ENCODE measurements around the gene C1QL4.
A peak's percentile ranks its signal among the peaks of the same experiment; 100 is the strongest.
"Not testable (repeated sequence)": the region's sequence is repeated elsewhere in the genome, so short reads cannot be mapped to it uniquely, and the experiment has no call there.

The C1QL4 gene

GRCh38 chr12:49336645-49337584, at the start of gene C1QL4:
C1QL4 (minus strand) TSS chr12:49337188; CDS start chr12:49336477, 711 bp downstream.
- DNase-seq: peak; percentile 54

- not testable (repeated sequence) for DNase-seq
Observed at GRCh38 chr12:49380184-49380583, 43.2 kb upstream of the C1QL4 start.

GRCh38 chr12:49377386-49377785, 40.4 kb upstream of the C1QL4 start:
- no peak for DNase-seq

- no peak for DNase-seq
Observed at GRCh38 chr12:49375406-49375805, 38.4 kb upstream of the C1QL4 start.

GRCh38 chr12:49370539-49370938, 33.6 kb upstream of the C1QL4 start:
- DNase-seq: no peak

GRCh38 chr12:49369411-49370145, 32.6 kb upstream of the C1QL4 start:
- no peak for DNase-seq

GRCh38 chr12:49368240-49368600, 31.2 kb upstream of the C1QL4 start:
- DNase-seq: no peak

GRCh38 chr12:49367381-49368239, 30.6 kb upstream of the C1QL4 start, which contains the start of gene SPATS2:
SPATS2 (plus strand) TSS chr12:49367462; CDS start chr12:49461013, 93,551 bp downstream.
- DNase-seq: no peak

GRCh38 chr12:49366652-49367380, 29.8 kb upstream of the C1QL4 start:
- peak; percentile 90 for DNase-seq

- DNase-seq: no peak
Observed at GRCh38 chr12:49366096-49366651, 29.2 kb upstream of the C1QL4 start.

GRCh38 chr12:49365542-49365941, 28.6 kb upstream of the C1QL4 start:
- no peak for DNase-seq

- no peak for DNase-seq
Observed at GRCh38 chr12:49364989-49365388, 28.0 kb upstream of the C1QL4 start.

- DNase-seq: no peak
Observed at GRCh38 chr12:49362077-49362476, 25.1 kb upstream of the C1QL4 start.

- no peak for DNase-seq
Observed at GRCh38 chr12:49359671-49360070, 22.7 kb upstream of the C1QL4 start.

- DNase-seq: peak; percentile 28
Observed at GRCh38 chr12:49358483-49359141, 21.6 kb upstream of the C1QL4 start.

- no peak for DNase-seq
Observed at GRCh38 chr12:49357103-49357678, 20.2 kb upstream of the C1QL4 start.

- DNase-seq: no peak
Observed at GRCh38 chr12:49355913-49356312, 18.9 kb upstream of the C1QL4 start.

GRCh38 chr12:49352351-49352750, 15.4 kb upstream of the C1QL4 start:
- no peak for DNase-seq

- no peak for DNase-seq
Observed at GRCh38 chr12:49349266-49349665, 12.3 kb upstream of the C1QL4 start.

- no peak for DNase-seq
Observed at GRCh38 chr12:49348781-49349180, 11.8 kb upstream of the C1QL4 start.

Data from DMS79 (cell line).